Activated T-cell treated with anti-CD3 and anti-CD28 coated beads, Interleukin-2, amount 50 U/mL, for 1 hour (primary cell): ENCODE data around the gene CDK12.
"Not testable (repeated sequence)": the region's sequence is repeated elsewhere in the genome, so short reads cannot be mapped to it uniquely, and the experiment has no call there.

Experiments
- DNase-seq: peaks from one replicate; pipeline ENCODE4 v3.0.0-alpha.2; 2020

The CDK12 gene

GRCh38 chr17:39508987-39509386 lies 47.7 kb downstream of the CDK12 start:
- DNase-seq: no peak

GRCh38 chr17:39513309-39513708 lies 52.0 kb downstream of the CDK12 start:
- no peak for DNase-seq

GRCh38 chr17:39513915-39514314 lies 52.6 kb downstream of the CDK12 start:
- no peak for DNase-seq

GRCh38 chr17:39517224-39517623 lies 55.9 kb downstream of the CDK12 start:
- no peak for DNase-seq

- no peak for DNase-seq
Measured at GRCh38 chr17:39525801-39526506, 64.7 kb downstream of the CDK12 start.

GRCh38 chr17:39527220-39527813 lies 66.0 kb downstream of the CDK12 start:
- no peak for DNase-seq

GRCh38 chr17:39529455-39529854 lies 68.2 kb downstream of the CDK12 start:
- no peak for DNase-seq

GRCh38 chr17:39530513-39530912 lies 69.2 kb downstream of the CDK12 start:
- no peak for DNase-seq

GRCh38 chr17:39531252-39531651 lies 70.0 kb downstream of the CDK12 start:
- no peak for DNase-seq

GRCh38 chr17:39533891-39534290 lies 72.6 kb downstream of the CDK12 start:
- no peak for DNase-seq

- no peak for DNase-seq
Measured at GRCh38 chr17:39534768-39535405, 73.6 kb downstream of the CDK12 start.

GRCh38 chr17:39536468-39536867 lies 75.2 kb downstream of the CDK12 start:
- no peak for DNase-seq

- not testable (repeated sequence) for DNase-seq
Measured at GRCh38 chr17:39537364-39537763, 76.1 kb downstream of the CDK12 start.

GRCh38 chr17:39538866-39539265 lies 77.6 kb downstream of the CDK12 start:
- DNase-seq: no peak

GRCh38 chr17:39540611-39541010 lies 79.3 kb downstream of the CDK12 start:
- DNase-seq: no peak

- no peak for DNase-seq
Measured at GRCh38 chr17:39541652-39542051, 80.4 kb downstream of the CDK12 start.

- DNase-seq: no peak
Measured at GRCh38 chr17:39543176-39543575, 81.9 kb downstream of the CDK12 start.

GRCh38 chr17:39543664-39544063 lies 82.4 kb downstream of the CDK12 start:
- DNase-seq: no peak

- DNase-seq: not testable (repeated sequence)
Measured at GRCh38 chr17:39544361-39544760, 83.1 kb downstream of the CDK12 start.

- peak; percentile 85 for DNase-seq
Measured at GRCh38 chr17:39547713-39548478, 86.6 kb downstream of the CDK12 start.

GRCh38 chr17:39548494-39549225 lies 87.4 kb downstream of the CDK12 start:
- DNase-seq: no peak

GRCh38 chr17:39549747-39550573 lies 88.7 kb downstream of the CDK12 start:
- no peak for DNase-seq
